Measurements from ENCODE around the gene THSD8.
A peak's percentile ranks its signal among the peaks of the same experiment; 100 is the strongest.

The THSD8 gene

GRCh38 chr19:12784871-12785430 lies 16.9 kb upstream of the THSD8 start:
- TF ChIP-seq CTCF (IDR thresholded peaks at IDR 0.05; ENCODE audit: low read length, missing control alignments) = no peak
- DNase-seq (ENCODE audit: low read depth) = no peak
- no peak overlapping the region for H3K4me3 ChIP-seq (replicated peaks; ENCODE audit: low read depth, low read length)

- no peak for DNase-seq (ENCODE audit: low read depth)
- H3K4me3 ChIP-seq (replicated peaks; ENCODE audit: low read depth, low read length) = no peak overlapping the region
Measured at GRCh38 chr19:12785431-12786031, 16.3 kb upstream of the THSD8 start.

GRCh38 chr19:12786141-12786870 lies 15.6 kb upstream of the THSD8 start:
- no peak for TF ChIP-seq CTCF (IDR thresholded peaks at IDR 0.05; ENCODE audit: low read length, missing control alignments)
- H3K4me3 ChIP-seq (replicated peaks; ENCODE audit: low read depth, low read length) = no peak overlapping the region
- no peak for DNase-seq (ENCODE audit: low read depth)

More at GRCh38 chr19:12785431-12786031, 16.3 kb upstream of the THSD8 start:
- TF ChIP-seq CTCF (IDR thresholded peaks at IDR 0.05; ENCODE audit: low read length, missing control alignments) = no peak

GRCh38 chr19:12786952-12787351 lies 14.9 kb upstream of the THSD8 start:
- H3K4me3 ChIP-seq (replicated peaks; ENCODE audit: low read depth, low read length) = no peak overlapping the region
- no peak for DNase-seq (ENCODE audit: low read depth)
- no peak for TF ChIP-seq CTCF (IDR thresholded peaks at IDR 0.05; ENCODE audit: low read length, missing control alignments)

GRCh38 chr19:12787458-12787857 lies 14.4 kb upstream of the THSD8 start:
- H3K4me3 ChIP-seq (replicated peaks; ENCODE audit: low read depth, low read length) = no peak overlapping the region
- no peak for TF ChIP-seq CTCF (IDR thresholded peaks at IDR 0.05; ENCODE audit: low read length, missing control alignments)
- no peak for DNase-seq (ENCODE audit: low read depth)

- no peak for TF ChIP-seq CTCF (IDR thresholded peaks at IDR 0.05; ENCODE audit: low read length, missing control alignments)
- peak overlapping the region; percentile 48 for H3K4me3 ChIP-seq (replicated peaks; ENCODE audit: low read depth, low read length)
- DNase-seq (ENCODE audit: low read depth) = no peak
Measured at GRCh38 chr19:12788042-12788681, 13.7 kb upstream of the THSD8 start.
